Posterior vena cava (tissue), 2 donors: Measurements from ENCODE around the gene ACE2. TPM values are rescaled to one million over a fixed set of nuclear protein-coding genes. Genes with fewer than 3 reads are reported as not detected.

Experiments used
- DNase-seq: peaks from one replicate; pipeline ENCODE4 v3.0.0-alpha.2; 2020; ENCODE audit warnings: low spot score
- intact Hi-C, 2 donors: fragments of 100-400 bp; cut with DNase I; formaldehyde crosslinking; loops; one replicate each; pipeline versions ENCODE4 v1.14.1 to v1.14.2; 2022 to 2023
- total RNA-seq, 2 donors: library from RNA; stranded (reverse); fragmentation: NEBNext Ultra II Directional; extraction: Animal tissue kit (Norgen Biotek cat#: 25700); gene quantifications; one replicate each; pipeline ENCODE4 v1.2.1, GENCODE V29; 2021
- donor health status: DM: yes; HTN: yes; CAD: no.
- donor health status: DM: yes; HTN: yes; CAD: no.

Gene ACE2
- total RNA-seq, 2 donors from 2014 or later: 1.0 to 1.6 TPM

DNA sequence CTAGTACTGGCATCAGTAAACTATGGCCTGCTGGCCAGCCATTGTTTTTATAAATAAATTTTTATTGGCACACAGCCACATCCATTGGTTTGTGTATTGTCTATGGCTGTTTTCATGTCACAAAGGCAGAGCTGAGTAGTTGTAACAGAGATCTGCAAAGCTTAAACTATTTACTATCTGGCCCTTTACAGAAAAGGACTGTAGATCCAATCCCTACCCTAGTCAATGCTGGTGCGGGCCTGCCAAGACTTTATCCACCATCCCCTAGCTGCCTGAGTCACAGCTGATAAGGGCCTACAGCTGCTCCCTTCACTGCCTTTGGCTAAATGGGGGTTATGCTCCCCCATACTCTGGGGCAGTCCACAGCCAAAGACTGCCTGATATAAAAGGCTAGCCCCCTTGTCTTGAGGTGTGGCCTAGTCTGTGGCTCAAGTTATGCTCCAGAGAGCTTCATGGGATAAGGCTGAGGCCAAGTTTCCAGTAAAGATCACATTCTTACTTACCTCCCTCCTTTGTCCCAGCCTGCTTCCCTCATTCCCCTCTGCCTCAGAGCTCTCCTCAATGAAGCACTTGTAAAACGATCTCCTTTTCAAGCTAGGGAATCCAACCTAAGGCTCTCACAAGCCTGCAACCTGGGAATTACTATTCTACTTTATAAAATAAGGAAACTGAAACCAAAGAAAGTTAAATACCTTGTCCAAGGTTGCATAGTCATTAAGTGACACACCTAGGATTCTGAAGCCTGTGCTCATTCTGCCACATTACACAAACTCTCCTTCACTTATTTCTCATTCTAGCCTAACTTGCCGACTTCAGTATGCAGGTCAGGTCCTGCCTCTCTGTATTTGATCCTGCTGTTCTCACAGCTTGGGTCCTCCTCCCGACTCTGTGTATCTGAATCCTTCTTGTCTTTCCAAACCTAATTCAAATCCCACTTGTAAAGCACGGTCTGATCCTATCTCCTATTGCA lies 20.7 kb downstream of the ACE2 start:
- DNase-seq: no peak
- intact Hi-C loops: no loop called here

- DNase-seq: no peak
- intact Hi-C loops: no loop called here
These were observed 24.7 kb downstream of the ACE2 start for GRCh38 chrX:15576019-15576418.

- intact Hi-C loops: no loop called here
- no peak for DNase-seq
These were observed 26.7 kb downstream of the ACE2 start for GRCh38 chrX:15574017-15574416.

DNA sequence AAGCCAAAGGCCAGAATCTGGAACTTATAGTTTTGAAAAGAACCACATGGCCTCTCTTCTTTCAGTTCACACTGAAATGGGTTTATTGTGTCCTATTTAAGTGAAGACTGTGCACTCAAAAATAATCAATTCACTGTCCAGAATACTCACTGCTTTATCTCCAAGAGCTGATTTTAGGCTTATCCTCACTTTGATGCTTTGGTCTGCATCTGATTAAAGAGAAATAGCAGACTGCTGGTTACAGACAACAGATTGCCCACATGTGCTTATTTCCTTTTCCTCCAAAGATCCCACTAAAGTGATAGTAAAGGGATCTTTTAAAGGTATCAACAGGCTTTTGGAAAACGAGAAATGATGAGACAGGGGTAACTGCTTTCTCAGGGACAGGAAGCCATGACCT lies 30.6 kb downstream of the ACE2 start:
- intact Hi-C loops: no loop called here
- DNase-seq: no peak

DNA sequence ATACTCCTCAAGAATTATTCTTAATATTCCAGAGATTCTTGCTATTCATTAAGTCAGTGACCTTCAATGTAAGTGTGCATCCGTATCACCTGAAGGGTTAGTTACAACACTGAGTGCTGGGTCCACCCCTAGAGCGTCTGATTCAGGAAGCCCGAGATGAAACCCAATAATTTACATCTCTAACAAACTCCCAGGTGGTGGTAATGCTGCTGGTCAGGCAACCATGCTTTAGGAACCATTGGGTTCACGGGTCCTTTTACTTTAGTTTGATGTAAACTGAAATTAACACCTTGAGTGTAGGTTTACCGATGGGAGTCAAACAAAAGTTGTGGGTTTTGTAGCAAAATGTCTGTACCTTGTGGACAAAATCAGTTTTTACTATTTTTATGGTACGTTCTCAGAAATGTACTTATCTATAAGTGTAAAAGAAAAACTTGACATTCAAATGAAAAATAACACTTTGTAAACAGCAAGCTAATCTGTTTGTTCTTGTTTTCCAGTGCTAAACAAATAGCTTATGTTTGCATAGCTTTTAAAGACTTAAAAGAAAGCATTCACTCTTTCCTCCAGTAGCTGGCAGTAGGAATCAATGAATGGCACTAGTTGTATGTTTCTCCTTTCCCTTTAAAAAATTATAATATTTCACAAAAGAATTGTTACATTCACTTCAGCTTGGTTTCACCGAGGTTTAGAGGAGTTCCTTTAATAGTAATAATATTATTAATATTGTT lies 32.7 kb downstream of the ACE2 start:
- intact Hi-C loops: no loop called here
- no peak for DNase-seq

DNA sequence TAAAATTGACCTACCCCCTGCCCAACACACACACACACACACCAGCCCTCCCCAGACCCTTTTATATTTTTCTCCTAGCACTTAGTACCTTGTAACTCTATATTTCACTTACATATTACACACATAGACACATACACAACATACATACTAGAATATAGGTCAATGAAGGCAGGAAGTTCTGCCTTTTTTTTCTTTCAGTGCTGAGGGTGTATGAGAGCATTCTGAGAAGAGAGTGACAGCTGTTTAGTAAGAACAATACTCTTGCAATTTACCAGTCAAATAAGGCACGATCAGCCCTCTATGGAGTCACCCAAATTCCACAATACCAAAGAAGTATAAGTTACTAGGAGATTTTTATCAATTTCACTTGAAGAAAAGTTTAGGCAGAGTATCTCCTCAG lies 33.5 kb downstream of the ACE2 start:
- intact Hi-C loops: no loop called here
- no peak for DNase-seq

DNA sequence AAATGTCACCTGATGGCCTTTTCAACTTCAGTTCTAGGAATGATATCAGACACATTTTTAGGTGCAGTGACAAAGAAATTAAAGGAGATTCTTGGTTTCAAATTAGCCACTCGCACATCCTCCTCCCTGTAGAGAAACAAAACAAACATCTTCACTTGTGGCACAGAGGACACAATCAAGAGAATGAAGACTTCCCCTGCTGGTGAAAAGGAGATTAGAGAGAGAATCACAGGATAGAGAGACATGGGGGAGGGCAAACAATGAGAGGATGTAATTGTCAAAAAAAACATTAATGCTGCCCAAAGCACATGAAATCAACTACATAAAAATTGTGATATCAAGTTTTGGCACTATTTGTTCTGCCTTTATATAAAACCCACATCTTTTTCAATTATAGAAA lies 34.5 kb downstream of the ACE2 start:
- intact Hi-C loops: no loop called here
- no peak for DNase-seq

DNA sequence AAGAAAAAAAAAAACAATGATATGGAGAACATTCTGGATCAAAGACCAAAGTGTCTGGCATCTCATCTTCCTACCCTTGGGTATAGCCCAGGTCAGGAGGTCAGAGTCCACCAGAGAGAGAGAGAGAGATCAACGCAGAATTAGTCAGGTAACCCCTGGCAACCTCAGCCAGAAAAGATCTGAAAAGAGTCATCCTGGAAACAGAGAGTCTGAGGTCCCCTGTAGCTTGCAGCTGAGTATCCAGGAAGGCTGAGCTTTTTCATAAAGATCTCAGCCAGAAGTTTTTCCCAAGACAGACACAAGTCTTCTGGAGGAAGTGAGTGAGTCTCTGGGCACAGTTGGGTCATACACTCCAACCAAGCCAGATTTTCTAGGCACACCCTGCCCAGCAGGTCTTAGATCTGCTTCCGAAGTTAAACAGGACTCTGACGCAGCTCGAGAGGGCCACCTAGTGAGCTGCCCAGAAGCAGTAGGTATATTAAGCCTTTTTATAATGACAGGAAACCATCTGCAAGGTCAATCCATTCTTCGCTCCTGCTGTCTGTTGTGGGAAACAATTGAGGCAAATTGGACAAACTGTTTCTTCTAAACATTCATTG lies 35.7 kb downstream of the ACE2 start:
- intact Hi-C loops: no loop called here
- peak; percentile 81 for DNase-seq

DNA sequence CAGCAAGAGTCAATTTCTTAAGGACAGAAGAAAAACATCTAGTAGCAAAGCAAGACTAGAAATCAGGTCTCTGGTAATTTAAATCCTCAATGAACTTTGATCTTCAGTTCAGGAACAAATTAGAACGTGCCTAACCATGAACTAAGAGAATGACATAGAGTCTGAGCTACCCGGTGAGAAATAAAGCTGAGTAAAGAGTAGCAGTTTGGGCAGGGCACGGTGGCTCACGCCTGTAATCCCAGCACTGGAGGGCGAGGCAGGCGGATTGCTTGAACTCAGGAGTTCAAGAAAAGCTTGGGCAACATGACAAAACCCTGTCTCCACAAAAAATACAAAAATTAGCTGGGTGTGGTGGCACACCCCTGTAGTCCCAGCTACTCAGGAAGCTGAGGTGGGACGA lies 37.7 kb downstream of the ACE2 start:
- DNase-seq: no peak
- intact Hi-C loops: no loop called here

DNA sequence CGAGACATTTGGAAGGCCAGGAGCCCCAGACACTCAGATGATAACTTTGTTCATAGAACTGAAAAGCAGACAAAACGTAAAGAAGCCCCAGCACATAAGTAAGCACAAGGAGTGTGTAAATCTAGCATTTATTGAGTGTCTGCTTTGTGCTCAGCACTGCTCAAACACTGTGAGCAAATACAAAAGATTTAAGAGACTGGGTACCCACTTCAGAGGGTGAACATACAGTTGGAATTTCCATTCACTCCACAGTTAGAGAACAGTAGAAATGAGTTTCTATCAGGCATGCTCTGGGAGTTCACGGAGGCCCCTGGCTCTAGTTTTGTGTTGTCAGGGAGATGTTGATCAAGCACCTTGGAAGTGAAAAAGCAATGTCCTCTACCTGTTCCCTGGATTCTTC lies 39.8 kb downstream of the ACE2 start:
- no peak for DNase-seq
- intact Hi-C loops: no loop called here

DNA sequence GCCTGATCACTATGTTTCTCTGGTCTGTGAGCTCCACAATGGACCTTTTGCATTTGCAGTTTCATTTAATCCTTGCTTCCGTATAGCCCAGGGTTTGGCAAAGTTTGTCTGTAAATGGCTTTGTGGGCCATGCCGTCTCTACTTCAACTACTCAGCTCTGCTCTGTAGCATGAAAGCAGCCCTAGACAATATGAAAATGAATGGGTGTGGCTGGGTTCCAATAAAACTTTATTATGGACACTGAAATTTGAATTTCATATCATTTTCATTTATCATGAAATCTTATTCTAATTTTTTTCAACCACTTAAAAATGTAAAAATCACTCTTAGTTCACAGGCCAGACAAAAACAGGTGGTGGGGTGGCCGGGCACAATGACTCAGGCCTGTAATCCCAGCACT lies 41.5 kb downstream of the ACE2 start:
- DNase-seq: no peak
- intact Hi-C loops: no loop called here

DNA sequence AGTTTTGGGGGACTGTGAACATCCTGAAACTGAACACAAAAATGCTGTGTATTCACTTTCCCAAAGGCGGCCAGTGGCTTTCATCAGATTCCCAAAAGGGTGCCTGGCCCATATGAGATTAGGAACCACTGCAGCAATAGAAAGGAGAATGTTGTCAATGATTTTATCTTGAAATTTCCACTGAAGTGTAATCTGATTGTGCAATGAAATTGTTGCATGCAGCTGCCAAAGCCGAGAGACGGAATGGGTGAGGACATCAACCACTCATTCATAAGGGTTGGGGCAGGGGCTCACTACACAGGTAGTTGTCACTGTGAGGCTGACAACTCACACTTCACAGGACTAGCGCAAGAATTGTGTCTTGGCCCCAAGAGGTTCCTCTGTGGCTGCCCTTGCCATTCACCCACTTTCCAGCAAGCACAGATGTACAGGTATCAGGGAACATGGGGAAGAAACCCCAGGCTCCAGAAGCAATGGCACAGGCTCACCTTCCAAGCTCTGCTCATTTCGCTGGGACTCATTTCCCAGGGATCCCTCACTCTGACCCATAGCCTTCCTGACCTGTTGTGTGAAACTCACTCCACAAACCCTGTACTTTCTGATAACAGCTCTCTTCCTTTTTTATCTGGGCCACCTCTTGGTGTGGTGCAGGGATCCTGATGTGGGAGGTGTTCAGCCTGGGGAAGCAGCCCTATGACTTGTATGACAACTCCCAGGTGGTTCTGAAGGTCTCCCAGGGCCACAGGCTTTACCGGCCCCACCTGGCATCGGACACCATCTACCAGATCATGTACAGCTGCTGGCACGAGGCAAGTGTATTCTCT lies 51.4 kb downstream of the ACE2 start:
- intact Hi-C loops: no loop called here
- DNase-seq: peak; percentile 82

DNA sequence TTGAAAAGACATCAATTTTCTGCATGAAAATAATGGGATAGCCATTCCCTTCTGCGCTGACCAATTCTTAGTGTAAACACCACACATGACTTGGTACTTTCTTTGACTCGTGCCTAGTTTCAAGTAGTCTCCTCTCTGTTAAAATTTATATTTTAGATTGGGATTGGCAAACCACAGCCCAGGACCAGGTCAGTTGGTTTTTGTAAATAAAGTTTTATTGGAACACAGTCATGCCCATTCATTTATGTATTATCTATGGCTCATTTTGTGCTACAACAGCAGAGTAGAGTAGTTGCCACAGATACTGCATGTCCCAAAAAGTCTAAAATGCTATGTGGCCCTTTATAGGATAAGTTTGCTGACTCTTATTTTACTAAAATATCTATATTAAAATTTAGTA lies 53.4 kb downstream of the ACE2 start:
- no peak for DNase-seq

DNA sequence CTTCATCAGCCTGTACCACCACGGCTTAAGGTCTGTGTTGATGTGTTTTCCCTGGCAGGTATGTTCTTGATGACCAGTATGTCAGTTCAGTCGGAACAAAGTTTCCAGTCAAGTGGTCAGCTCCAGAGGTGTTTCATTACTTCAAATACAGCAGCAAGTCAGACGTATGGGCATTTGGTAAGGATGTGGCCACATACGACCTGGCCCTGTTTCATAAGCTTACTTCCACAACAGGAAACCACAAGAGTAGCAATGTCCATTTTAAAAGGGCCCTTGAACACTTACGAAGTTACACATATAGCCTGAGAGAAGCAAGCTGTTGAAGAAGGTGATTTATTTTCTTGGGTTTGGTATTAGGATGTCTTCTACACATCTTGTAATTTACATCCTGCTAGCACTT lies 54.0 kb downstream of the ACE2 start:
- DNase-seq: no peak
- intact Hi-C loops: no loop called here

More for the DNA sequence above, 53.4 kb downstream of the ACE2 start:
- intact Hi-C loops: no loop called here

GRCh38 chrX:15530318-15530717 lies 70.4 kb downstream of the ACE2 start:
- intact Hi-C loops: no loop called here
- DNase-seq: no peak

GRCh38 chrX:15529165-15529564 lies 71.6 kb downstream of the ACE2 start:
- intact Hi-C loops: no loop called here
- no peak for DNase-seq

GRCh38 chrX:15525664-15526416 lies 74.9 kb downstream of the ACE2 start:
- intact Hi-C loops: no loop called here
- no peak for DNase-seq

DNA sequence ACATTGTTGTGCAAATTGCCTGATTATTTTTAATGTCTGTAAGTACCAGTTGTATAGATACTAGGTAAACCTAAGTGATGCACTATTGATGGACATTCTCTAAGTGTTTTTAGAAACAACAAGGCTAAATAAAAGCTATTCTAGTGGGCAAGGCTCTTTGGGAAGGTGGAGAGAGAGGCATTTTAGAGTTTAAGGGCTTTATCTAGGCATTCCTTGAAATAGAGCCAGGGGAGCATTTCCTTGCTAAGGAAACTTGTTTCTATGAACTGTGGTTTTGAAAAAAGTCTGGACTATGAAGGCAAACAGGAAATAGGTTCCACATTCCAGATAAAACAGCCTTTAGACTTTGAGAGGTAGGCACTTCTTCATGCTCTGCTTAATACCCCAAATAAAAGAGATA lies 76.3 kb downstream of the ACE2 start:
- intact Hi-C loops: no loop called here
- no peak for DNase-seq

DNA sequence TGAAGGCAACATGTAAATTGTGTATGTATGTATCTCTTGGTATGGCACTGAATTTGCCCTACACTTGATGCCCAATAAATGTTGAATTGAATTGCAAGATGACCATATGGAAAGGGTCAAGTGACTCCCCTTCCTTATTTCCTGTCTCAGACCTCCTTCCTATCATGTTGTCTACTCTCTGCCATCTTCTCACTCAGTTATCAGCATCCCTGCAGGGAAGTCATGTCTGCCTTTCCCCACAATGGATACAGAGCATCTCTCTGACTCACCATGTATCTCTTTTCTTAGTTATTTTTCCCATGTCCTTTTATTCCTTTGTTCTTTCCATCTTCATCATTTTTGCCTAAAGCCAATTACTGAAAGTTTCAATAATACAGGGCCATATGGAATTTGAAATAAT lies 77.7 kb downstream of the ACE2 start:
- no peak for DNase-seq
- intact Hi-C loops: no loop called here
